A673 (cell line): ENCODE results near the gene LCA5.

Experiments used
- EZH2 ChIP-seq: fragments of 200-600 bp; sonication (generic); IDR thresholded peaks from 2 replicates; pipeline ENCODE4 v1.6.1; 2017; ENCODE audit warnings: borderline replicate concordance, low read depth, mild to moderate bottlenecking, mixed read lengths, antibody characterized with exemption, low read length; ENCODE audit not compliant: poor library complexity, severe bottlenecking
- TF ChIP-seq, protein P1 (sequence below): fragments of 300-800, 200-600 bp; sonication (generic); conservative IDR thresholded peaks from 2 replicates; pipeline ENCODE4 v1.5.1; 2017; ENCODE audit warnings: low read depth, mild to moderate bottlenecking, antibody characterized with exemption, low read length, moderate library complexity, mixed read lengths

DNA sequence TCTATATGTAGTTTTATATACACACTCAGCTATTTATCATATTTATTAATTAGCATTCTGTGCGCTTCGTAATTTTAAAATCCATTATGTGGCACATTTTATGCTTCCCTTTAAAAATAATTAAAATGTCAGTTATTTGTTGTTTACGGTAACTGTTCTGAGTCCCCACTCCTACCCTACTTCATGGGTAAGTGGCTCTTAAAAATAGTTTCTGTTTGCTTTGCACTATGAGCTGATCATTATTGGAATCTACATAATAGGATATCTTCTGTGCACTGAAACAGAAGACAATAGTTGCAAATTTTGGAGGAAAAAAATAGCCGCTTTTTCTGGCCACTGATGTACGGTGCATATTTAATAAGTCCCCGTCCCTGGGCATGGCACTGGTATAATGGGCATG lies 25.2 kb downstream of the LCA5 start:
- TF ChIP-seq, protein P1, sequence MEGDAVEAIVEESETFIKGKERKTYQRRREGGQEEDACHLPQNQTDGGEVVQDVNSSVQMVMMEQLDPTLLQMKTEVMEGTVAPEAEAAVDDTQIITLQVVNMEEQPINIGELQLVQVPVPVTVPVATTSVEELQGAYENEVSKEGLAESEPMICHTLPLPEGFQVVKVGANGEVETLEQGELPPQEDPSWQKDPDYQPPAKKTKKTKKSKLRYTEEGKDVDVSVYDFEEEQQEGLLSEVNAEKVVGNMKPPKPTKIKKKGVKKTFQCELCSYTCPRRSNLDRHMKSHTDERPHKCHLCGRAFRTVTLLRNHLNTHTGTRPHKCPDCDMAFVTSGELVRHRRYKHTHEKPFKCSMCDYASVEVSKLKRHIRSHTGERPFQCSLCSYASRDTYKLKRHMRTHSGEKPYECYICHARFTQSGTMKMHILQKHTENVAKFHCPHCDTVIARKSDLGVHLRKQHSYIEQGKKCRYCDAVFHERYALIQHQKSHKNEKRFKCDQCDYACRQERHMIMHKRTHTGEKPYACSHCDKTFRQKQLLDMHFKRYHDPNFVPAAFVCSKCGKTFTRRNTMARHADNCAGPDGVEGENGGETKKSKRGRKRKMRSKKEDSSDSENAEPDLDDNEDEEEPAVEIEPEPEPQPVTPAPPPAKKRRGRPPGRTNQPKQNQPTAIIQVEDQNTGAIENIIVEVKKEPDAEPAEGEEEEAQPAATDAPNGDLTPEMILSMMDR: no peak
- TF ChIP-seq EZH2: no peak
